Upper lobe of left lung (tissue), 4 donors: ENCODE data around the gene EEF1B2.

Experiments used
- POLR2AphosphoS5 ChIP-seq, 2 donors: sonication (generic); formaldehyde crosslinking; IDR thresholded peaks; one replicate each; pipeline ENCODE4 v1.5.1; 2017; ENCODE audit warnings: antibody characterized with exemption in 2 of 2
- TF ChIP-seq, protein P1 (sequence below), 6 experiments: fragments of 450-650 bp in 4 of 6; fragments of 200-600 bp in 2 of 6; sonication (generic) in 2 of 6; IDR thresholded peaks; one replicate each; pipeline ENCODE4 v1.5.1; 2016 to 2019; ENCODE audit warnings: antibody characterized with exemption in 6 of 6

DNA sequence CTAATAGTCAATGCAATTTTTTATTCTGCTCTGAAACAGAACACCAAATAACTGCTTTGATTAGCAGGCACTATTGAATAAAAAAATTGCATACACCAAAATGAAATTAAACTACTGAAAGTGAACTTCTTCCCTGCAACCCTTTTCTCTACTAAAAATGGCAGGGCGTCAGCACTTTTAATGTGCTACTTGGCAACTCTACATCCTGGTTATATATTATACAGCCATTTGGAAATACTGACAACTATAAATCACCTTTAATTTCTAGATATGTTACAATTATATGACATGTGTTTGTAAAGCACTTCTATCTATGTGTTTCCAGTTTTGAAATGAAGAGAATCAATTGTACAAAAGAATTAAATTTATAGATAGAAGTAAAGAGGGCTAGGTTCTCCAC is 10.4 kb upstream of the EEF1B2 start:
- TF ChIP-seq, protein P1, sequence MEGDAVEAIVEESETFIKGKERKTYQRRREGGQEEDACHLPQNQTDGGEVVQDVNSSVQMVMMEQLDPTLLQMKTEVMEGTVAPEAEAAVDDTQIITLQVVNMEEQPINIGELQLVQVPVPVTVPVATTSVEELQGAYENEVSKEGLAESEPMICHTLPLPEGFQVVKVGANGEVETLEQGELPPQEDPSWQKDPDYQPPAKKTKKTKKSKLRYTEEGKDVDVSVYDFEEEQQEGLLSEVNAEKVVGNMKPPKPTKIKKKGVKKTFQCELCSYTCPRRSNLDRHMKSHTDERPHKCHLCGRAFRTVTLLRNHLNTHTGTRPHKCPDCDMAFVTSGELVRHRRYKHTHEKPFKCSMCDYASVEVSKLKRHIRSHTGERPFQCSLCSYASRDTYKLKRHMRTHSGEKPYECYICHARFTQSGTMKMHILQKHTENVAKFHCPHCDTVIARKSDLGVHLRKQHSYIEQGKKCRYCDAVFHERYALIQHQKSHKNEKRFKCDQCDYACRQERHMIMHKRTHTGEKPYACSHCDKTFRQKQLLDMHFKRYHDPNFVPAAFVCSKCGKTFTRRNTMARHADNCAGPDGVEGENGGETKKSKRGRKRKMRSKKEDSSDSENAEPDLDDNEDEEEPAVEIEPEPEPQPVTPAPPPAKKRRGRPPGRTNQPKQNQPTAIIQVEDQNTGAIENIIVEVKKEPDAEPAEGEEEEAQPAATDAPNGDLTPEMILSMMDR (IDR thresholded peaks at IDR 0.05), result no peak
- no peak for TF ChIP-seq POLR2AphosphoS5 (IDR thresholded peaks at IDR 0.05)
